ENCODE data around the gene CSMD2.

Gene CSMD2

DNA sequence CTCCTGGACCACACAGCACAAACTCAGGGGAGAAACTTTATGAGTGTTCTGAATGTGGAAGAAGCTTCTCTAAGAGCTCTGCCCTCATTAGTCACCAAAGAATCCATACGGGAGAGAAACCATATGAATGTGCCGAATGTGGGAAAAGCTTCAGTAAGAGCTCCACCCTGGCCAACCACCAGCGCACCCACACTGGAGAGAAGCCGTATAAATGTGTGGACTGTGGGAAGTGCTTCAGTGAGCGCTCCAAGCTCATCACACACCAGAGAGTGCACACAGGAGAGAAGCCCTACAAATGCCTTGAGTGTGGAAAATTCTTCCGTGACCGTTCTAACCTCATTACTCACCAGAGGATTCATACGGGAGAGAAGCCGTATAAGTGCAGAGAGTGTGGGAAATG, 670.1 kb downstream of the CSMD2 start:
- TF ChIP-seq TSHZ2 (CRISPR knock-in tag; IDR thresholded peaks at IDR 0.05): no peak
- TF ChIP-seq BACH2 (CRISPR knock-in tag; IDR thresholded peaks at IDR 0.05; ENCODE audit: borderline replicate concordance): no peak
- no peak for TF ChIP-seq CSDC2 (CRISPR knock-in tag; IDR thresholded peaks at IDR 0.05)
- TF ChIP-seq ZNF565 (CRISPR knock-in tag; conservative IDR thresholded peaks at IDR 0.05; ENCODE audit: low read depth): no peak
- TF ChIP-seq GLIS3 (CRISPR knock-in tag; IDR thresholded peaks at IDR 0.05): no peak
- no peak for TF ChIP-seq ESRRG (CRISPR knock-in tag; IDR thresholded peaks at IDR 0.05)
- TF ChIP-seq RARB (CRISPR knock-in tag; IDR thresholded peaks at IDR 0.05): no peak
- TF ChIP-seq ZNF8 (CRISPR knock-in tag; IDR thresholded peaks at IDR 0.05): no peak
- TF ChIP-seq, protein P1, sequence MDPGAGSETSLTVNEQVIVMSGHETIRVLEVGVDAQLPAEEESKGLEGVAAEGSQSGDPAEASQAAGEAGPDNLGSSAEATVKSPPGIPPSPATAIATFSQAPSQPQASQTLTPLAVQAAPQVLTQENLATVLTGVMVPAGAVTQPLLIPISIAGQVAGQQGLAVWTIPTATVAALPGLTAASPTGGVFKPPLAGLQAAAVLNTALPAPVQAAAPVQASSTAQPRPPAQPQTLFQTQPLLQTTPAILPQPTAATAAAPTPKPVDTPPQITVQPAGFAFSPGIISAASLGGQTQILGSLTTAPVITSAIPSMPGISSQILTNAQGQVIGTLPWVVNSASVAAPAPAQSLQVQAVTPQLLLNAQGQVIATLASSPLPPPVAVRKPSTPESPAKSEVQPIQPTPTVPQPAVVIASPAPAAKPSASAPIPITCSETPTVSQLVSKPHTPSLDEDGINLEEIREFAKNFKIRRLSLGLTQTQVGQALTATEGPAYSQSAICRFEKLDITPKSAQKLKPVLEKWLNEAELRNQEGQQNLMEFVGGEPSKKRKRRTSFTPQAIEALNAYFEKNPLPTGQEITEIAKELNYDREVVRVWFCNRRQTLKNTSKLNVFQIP (CRISPR knock-in tag; IDR thresholded peaks at IDR 0.05; ENCODE audit: borderline replicate concordance, low read depth): no peak
- TF ChIP-seq PPARA (CRISPR knock-in tag; IDR thresholded peaks at IDR 0.05; ENCODE audit: borderline replicate concordance): no peak
- TF ChIP-seq, protein P2, sequence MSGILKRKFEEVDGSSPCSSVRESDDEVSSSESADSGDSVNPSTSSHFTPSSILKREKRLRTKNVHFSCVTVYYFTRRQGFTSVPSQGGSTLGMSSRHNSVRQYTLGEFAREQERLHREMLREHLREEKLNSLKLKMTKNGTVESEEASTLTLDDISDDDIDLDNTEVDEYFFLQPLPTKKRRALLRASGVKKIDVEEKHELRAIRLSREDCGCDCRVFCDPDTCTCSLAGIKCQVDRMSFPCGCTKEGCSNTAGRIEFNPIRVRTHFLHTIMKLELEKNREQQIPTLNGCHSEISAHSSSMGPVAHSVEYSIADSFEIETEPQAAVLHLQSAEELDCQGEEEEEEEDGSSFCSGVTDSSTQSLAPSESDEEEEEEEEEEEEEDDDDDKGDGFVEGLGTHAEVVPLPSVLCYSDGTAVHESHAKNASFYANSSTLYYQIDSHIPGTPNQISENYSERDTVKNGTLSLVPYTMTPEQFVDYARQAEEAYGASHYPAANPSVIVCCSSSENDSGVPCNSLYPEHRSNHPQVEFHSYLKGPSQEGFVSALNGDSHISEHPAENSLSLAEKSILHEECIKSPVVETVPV (CRISPR knock-in tag; IDR thresholded peaks at IDR 0.05): no peak
- no peak for TF ChIP-seq OSR1 (CRISPR knock-in tag; IDR thresholded peaks at IDR 0.05)
- TF ChIP-seq ZNF70 (CRISPR knock-in tag; IDR thresholded peaks at IDR 0.05): no peak
- no peak for TF ChIP-seq ARNTL (CRISPR knock-in tag; IDR thresholded peaks at IDR 0.05; ENCODE audit: borderline replicate concordance, low read depth)
- no peak for TF ChIP-seq ZC3H10 (CRISPR knock-in tag; IDR thresholded peaks at IDR 0.05)
- no peak for TF ChIP-seq PATZ1 (CRISPR knock-in tag; IDR thresholded peaks at IDR 0.05; ENCODE audit: borderline replicate concordance)
- TF ChIP-seq TCF4 (CRISPR knock-in tag; IDR thresholded peaks at IDR 0.05; ENCODE audit: borderline replicate concordance): no peak
- TF ChIP-seq SNAI2 (CRISPR knock-in tag; IDR thresholded peaks at IDR 0.05): no peak
- no peak for TF ChIP-seq TOX (CRISPR knock-in tag; IDR thresholded peaks at IDR 0.05; ENCODE audit: borderline replicate concordance)
- no peak for TF ChIP-seq CREB5 (CRISPR knock-in tag; IDR thresholded peaks at IDR 0.05; ENCODE audit: low read depth)
- no peak for ATAC-seq

- TF ChIP-seq ISL1 (CRISPR knock-in tag; IDR thresholded peaks at IDR 0.05) (no peak), ESRRG (CRISPR knock-in tag; IDR thresholded peaks at IDR 0.05) (no peak), TCF4 (CRISPR knock-in tag; IDR thresholded peaks at IDR 0.05; ENCODE audit: borderline replicate concordance) (no peak), TSHZ2 (CRISPR knock-in tag; IDR thresholded peaks at IDR 0.05) (no peak), ZC3H10 (CRISPR knock-in tag; IDR thresholded peaks at IDR 0.05) (no peak), ZNF70 (CRISPR knock-in tag; IDR thresholded peaks at IDR 0.05) (no peak), ZFP30 (CRISPR knock-in tag; IDR thresholded peaks at IDR 0.05) (no peak), CREB5 (CRISPR knock-in tag; IDR thresholded peaks at IDR 0.05; ENCODE audit: low read depth) (no peak), PATZ1 (CRISPR knock-in tag; IDR thresholded peaks at IDR 0.05; ENCODE audit: borderline replicate concordance) (no peak)
- TF ChIP-seq, protein P1 (CRISPR knock-in tag; IDR thresholded peaks at IDR 0.05; ENCODE audit: borderline replicate concordance, low read depth): no peak
- no peak for ATAC-seq
These were observed 676.4 kb downstream of the CSMD2 start for GRCh38 chr1:33488624-33489023.

All from SK-N-SH treated with all-trans-retinoic acid at 6 μM for 48 hours (cell line).